MM.1S (cell line): Measurements from ENCODE around the gene FOXC1.

Experiments
- DNase-seq: peaks from one replicate; pipeline ENCODE4 v3.0.0-alpha.2; 2015
- H2AFZ ChIP-seq: fragments of 300-600 bp; sonication (generic); 2 replicates; pipeline ENCODE4 v1.6.0; 2016; ENCODE audit warnings: antibody characterized with exemption, low read length
- H3F3A ChIP-seq: fragments of 300-600 bp; sonication (generic); 2 replicates; pipeline ENCODE4 v1.6.1; 2016; ENCODE audit warnings: mild to moderate bottlenecking, antibody characterized with exemption, low read length, moderate library complexity, mixed read lengths; ENCODE audit not compliant: insufficient read depth
- H3K27ac ChIP-seq: fragments of 300-600 bp; sonication (generic); 2 replicates; pipeline ENCODE4 v1.5.1; 2016; ENCODE audit warnings: mild to moderate bottlenecking, low read length
- H3K27me3 ChIP-seq: fragments of 300-600 bp; sonication (generic); replicated peaks from 2 replicates; pipeline ENCODE4 v1.6.0; 2016; ENCODE audit warnings: low read length; ENCODE audit not compliant: insufficient read depth
- H3K36me3 ChIP-seq: fragments of 300-600 bp; sonication (generic); replicated peaks from 2 replicates; pipeline ENCODE4 v1.6.1; 2016; ENCODE audit warnings: mild to moderate bottlenecking, low read length, mixed read lengths; ENCODE audit not compliant: insufficient read depth
- H3K4me1 ChIP-seq: fragments of 300-600 bp; sonication (generic); 2 replicates; pipeline ENCODE4 v1.6.1; 2016; ENCODE audit warnings: low read length, mixed read lengths
- H3K4me2 ChIP-seq: fragments of 300-600 bp; sonication (generic); 2 replicates; pipeline ENCODE4 v1.6.0; 2016; ENCODE audit warnings: low read depth, low read length
- H3K4me3 ChIP-seq: fragments of 300-600 bp; sonication (generic); 2 replicates; pipeline ENCODE4 v1.5.1; 2016; ENCODE audit warnings: low read length, mixed read lengths
- H3K79me2 ChIP-seq: fragments of 300-600 bp; sonication (generic); 2 replicates; pipeline ENCODE4 v1.6.1; 2016; ENCODE audit warnings: mixed run types, low read length, mixed read lengths
- H3K9ac ChIP-seq: fragments of 300-600 bp; sonication (generic); 2 replicates; pipeline ENCODE4 v1.6.1; 2016; ENCODE audit warnings: low read length, mixed read lengths
- H3K9me2 ChIP-seq: fragments of 300-600 bp; sonication (generic); replicated peaks from 2 replicates; pipeline ENCODE4 v1.6.1; 2016; ENCODE audit warnings: mild to moderate bottlenecking, low read length, mixed read lengths; ENCODE audit not compliant: insufficient read depth
- H3K9me3 ChIP-seq: fragments of 300-600 bp; sonication (generic); replicated peaks from 2 replicates; pipeline ENCODE4 v1.6.1; 2016; ENCODE audit warnings: mild to moderate bottlenecking, low read length, mixed read lengths; ENCODE audit not compliant: insufficient read depth
- H4K20me1 ChIP-seq: fragments of 300-600 bp; sonication (generic); 2 replicates; pipeline ENCODE4 v1.6.1; 2016; ENCODE audit warnings: mild to moderate bottlenecking, low read length, moderate library complexity, mixed read lengths; ENCODE audit not compliant: insufficient read depth
- CTCF ChIP-seq: fragments of 300-600 bp; sonication (generic); IDR thresholded peaks from 2 replicates; pipeline ENCODE4 v1.5.1; 2016; ENCODE audit warnings: antibody characterized with exemption, low read length, mixed read lengths
- EZH2 ChIP-seq: fragments of 300-600 bp; sonication (generic); optimal IDR thresholded peaks from 2 replicates; pipeline ENCODE3; 2017; ENCODE audit warnings: low read depth, mild to moderate bottlenecking, antibody characterized with exemption, low read length, mixed read lengths
- EZH2phosphoT487 ChIP-seq: fragments of 300-600 bp; sonication (generic); IDR thresholded peaks from 2 replicates; pipeline ENCODE4 v1.6.1; 2018; ENCODE audit warnings: antibody characterized with exemption, low read length

Gene FOXC1

DNA sequence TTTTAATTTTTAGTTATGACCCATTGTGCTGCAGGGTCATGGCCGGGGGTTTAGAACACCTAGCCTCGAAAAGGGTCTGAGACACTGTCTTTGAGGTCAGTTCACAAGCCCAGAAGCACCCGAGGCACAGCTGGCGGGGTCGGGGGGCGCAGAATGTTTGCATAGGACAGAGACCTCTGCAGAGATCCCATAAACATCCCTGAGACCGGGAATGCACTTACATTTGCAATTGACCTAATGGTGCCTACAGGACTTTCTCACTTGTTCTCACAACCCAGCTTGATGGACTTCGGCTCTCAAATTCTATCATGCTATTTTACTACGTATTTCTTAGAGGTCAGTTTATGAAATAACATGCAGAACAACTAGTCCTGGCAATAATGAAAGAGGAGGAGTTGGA, 33.5 kb upstream of the FOXC1 start:
- Histone ChIP-seq H3K79me2 (no peaks in the 10 kb centered on the region), H3K9me3 (no peaks in the 10 kb centered on the region), H3K27ac (no peak overlapping the region), H3K27me3 (no peaks in the 10 kb centered on the region), H3F3A (no peaks in the 10 kb centered on the region), H3K9me2 (no peaks in the 10 kb centered on the region), H3K36me3 (no peaks in the 10 kb centered on the region), H2AFZ (no peak overlapping the region), H3K4me3 (no peak overlapping the region), H3K4me2 (no peak overlapping the region), H3K4me1 (no peaks in the 10 kb centered on the region), H3K9ac (no peak overlapping the region), H4K20me1 (no peaks in the 10 kb centered on the region)
- TF ChIP-seq CTCF, result no peak
- TF ChIP-seq EZH2, result no peak
- TF ChIP-seq EZH2phosphoT487, result no peak
- no peak for DNase-seq

- H3K4me1 ChIP-seq, result no peaks in the 10 kb centered on the region
- no peaks in the 10 kb centered on the region for H3K36me3 ChIP-seq
- H3K27me3 ChIP-seq, result no peaks in the 10 kb centered on the region
- H3K4me2 ChIP-seq, result no peak overlapping the region
- no peaks in the 10 kb centered on the region for H4K20me1 ChIP-seq
- TF ChIP-seq CTCF, result no peak
- TF ChIP-seq EZH2, result no peak
- no peak for TF ChIP-seq EZH2phosphoT487
- DNase-seq, result no peak
- no peak overlapping the region for H3K4me3 ChIP-seq
- H3F3A ChIP-seq, result no peaks in the 10 kb centered on the region
- no peaks in the 10 kb centered on the region for H3K9me3 ChIP-seq
- H3K9me2 ChIP-seq, result no peaks in the 10 kb centered on the region
- H3K79me2 ChIP-seq, result no peaks in the 10 kb centered on the region
- no peak overlapping the region for H2AFZ ChIP-seq
- no peak overlapping the region for H3K9ac ChIP-seq
- no peak overlapping the region for H3K27ac ChIP-seq
Observed at GRCh38 chr6:1576711-1577110, 33.0 kb upstream of the FOXC1 start.

- H3F3A ChIP-seq, result no peaks in the 10 kb centered on the region
- no peaks in the 10 kb centered on the region for H3K9me2 ChIP-seq
- DNase-seq, result no peak
- H3K27ac ChIP-seq, result no peak overlapping the region
- H4K20me1 ChIP-seq, result no peaks in the 10 kb centered on the region
- no peak overlapping the region for H3K9ac ChIP-seq
- no peak overlapping the region for H3K4me3 ChIP-seq
- no peaks in the 10 kb centered on the region for H3K4me1 ChIP-seq
- H3K4me2 ChIP-seq, result no peak overlapping the region
- no peak overlapping the region for H2AFZ ChIP-seq
- no peaks in the 10 kb centered on the region for H3K9me3 ChIP-seq
- H3K27me3 ChIP-seq, result no peaks in the 10 kb centered on the region
- no peaks in the 10 kb centered on the region for H3K36me3 ChIP-seq
- H3K79me2 ChIP-seq, result no peaks in the 10 kb centered on the region
- TF ChIP-seq CTCF (no peak), EZH2 (no peak), EZH2phosphoT487 (no peak)
Observed at GRCh38 chr6:1577146-1577680, 32.5 kb upstream of the FOXC1 start.
